ENCODE measurements around the gene STIP1.

Gene STIP1

DNA sequence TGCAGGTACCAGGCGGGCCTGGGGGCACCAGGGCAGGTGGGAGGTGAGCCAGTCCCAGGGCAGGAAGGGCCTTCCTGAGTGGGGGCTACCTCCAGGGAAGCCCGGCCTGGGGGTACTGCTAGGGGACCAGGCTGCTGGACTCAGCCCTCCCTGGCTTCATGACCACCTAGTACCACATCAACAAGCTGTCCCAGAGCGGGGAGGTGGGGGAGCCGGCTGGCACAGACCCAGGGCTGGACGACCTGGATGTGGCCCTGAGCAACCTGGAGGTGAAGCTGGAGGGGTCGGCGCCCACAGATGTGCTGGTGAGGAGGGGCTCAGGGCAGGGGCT is 33.3 kb downstream of the STIP1 start:
- Histone ChIP-seq H3K4me3 (replicated peaks; ENCODE audit: low read depth, low read length) (no peak overlapping the region), H3K27me3 (replicated peaks; ENCODE audit: control insufficient read depth, insufficient read depth, low read length) (no peaks in the 10 kb centered on the region), H3K36me3 (ENCODE audit: control insufficient read depth, insufficient read depth, low read length) (peaks cover 43% of the 10 kb centered on the region)
- no peak for DNase-seq (ENCODE audit: extremely low read depth, insufficient read length)
- TF ChIP-seq, protein P1, sequence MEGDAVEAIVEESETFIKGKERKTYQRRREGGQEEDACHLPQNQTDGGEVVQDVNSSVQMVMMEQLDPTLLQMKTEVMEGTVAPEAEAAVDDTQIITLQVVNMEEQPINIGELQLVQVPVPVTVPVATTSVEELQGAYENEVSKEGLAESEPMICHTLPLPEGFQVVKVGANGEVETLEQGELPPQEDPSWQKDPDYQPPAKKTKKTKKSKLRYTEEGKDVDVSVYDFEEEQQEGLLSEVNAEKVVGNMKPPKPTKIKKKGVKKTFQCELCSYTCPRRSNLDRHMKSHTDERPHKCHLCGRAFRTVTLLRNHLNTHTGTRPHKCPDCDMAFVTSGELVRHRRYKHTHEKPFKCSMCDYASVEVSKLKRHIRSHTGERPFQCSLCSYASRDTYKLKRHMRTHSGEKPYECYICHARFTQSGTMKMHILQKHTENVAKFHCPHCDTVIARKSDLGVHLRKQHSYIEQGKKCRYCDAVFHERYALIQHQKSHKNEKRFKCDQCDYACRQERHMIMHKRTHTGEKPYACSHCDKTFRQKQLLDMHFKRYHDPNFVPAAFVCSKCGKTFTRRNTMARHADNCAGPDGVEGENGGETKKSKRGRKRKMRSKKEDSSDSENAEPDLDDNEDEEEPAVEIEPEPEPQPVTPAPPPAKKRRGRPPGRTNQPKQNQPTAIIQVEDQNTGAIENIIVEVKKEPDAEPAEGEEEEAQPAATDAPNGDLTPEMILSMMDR (IDR thresholded peaks at IDR 0.05; ENCODE audit: insufficient read depth, low read length, poor library complexity, severe bottlenecking) = no peak

DNA sequence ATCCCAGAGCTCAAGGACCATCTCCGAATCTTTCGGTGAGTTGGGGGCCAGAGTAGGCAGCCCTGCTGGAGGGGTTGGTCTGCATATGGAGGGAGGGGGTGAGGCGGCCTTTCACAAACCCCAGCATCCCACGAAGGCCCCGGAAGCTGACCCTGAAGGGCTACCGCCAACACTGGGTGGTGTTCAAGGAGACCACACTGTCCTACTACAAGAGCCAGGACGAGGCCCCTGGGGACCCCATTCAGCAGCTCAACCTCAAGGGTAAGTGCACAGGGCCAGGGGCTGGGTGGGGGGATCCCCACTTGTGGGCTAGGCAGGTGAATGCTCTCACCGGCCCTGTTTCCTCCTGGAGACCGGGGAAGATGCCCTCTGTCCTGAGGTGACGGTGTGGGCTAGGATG is 33.8 kb downstream of the STIP1 start:
- DNase-seq (ENCODE audit: extremely low read depth, insufficient read length) = no peak
- peaks cover 44% of the 10 kb centered on the region for H3K36me3 ChIP-seq (ENCODE audit: control insufficient read depth, insufficient read depth, low read length)
- H3K4me3 ChIP-seq (replicated peaks; ENCODE audit: low read depth, low read length) = no peak overlapping the region
- TF ChIP-seq, protein P1 (IDR thresholded peaks at IDR 0.05; ENCODE audit: insufficient read depth, low read length, poor library complexity, severe bottlenecking) = no peak
- H3K27me3 ChIP-seq (replicated peaks; ENCODE audit: control insufficient read depth, insufficient read depth, low read length) = no peaks in the 10 kb centered on the region

DNA sequence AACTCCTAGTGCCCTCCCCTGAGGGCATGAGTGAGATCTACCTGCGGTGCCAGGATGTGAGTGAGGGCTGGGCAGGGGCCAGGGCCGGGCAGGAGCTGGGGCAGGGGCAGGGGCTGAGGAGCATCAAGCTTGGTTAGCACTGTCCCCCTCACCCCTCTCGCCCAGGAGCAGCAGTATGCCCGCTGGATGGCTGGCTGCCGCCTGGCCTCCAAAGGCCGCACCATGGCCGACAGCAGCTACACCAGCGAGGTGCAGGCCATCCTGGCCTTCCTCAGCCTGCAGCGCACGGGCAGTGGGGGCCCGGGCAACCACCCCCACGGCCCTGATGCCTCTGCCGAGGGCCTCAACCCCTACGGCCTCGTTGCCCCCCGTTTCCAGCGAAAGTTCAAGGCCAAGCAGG is 34.3 kb downstream of the STIP1 start:
- Histone ChIP-seq H3K27me3 (replicated peaks; ENCODE audit: control insufficient read depth, insufficient read depth, low read length) (no peaks in the 10 kb centered on the region), H3K36me3 (ENCODE audit: control insufficient read depth, insufficient read depth, low read length) (peaks cover 43% of the 10 kb centered on the region), H3K4me3 (replicated peaks; ENCODE audit: low read depth, low read length) (no peak overlapping the region)
- no peak for DNase-seq (ENCODE audit: extremely low read depth, insufficient read length)
- TF ChIP-seq, protein P1 (IDR thresholded peaks at IDR 0.05; ENCODE audit: insufficient read depth, low read length, poor library complexity, severe bottlenecking) = no peak

DNA sequence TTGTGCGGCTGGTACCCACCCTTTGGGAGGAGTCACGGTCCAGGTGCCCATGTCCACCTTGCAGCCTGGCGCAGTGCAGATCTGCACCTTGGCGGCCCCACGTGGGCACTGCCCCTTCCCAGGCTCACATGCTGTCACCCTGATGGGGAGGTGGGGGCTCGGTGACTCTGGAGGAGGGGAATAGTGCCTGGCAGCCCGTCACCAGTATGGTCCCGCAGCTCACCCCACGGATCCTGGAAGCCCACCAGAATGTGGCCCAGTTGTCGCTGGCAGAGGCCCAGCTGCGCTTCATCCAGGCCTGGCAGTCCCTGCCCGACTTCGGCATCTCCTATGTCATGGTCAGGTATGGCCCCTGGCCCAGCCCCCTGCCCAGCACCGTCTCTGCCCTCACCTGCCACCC is 34.8 kb downstream of the STIP1 start:
- DNase-seq (ENCODE audit: extremely low read depth, insufficient read length) = no peak
- Histone ChIP-seq H3K27me3 (replicated peaks; ENCODE audit: control insufficient read depth, insufficient read depth, low read length) (no peaks in the 10 kb centered on the region), H3K36me3 (ENCODE audit: control insufficient read depth, insufficient read depth, low read length) (peaks cover 43% of the 10 kb centered on the region), H3K4me3 (replicated peaks; ENCODE audit: low read depth, low read length) (no peak overlapping the region)
- TF ChIP-seq, protein P1 (IDR thresholded peaks at IDR 0.05; ENCODE audit: insufficient read depth, low read length, poor library complexity, severe bottlenecking) = no peak

DNA sequence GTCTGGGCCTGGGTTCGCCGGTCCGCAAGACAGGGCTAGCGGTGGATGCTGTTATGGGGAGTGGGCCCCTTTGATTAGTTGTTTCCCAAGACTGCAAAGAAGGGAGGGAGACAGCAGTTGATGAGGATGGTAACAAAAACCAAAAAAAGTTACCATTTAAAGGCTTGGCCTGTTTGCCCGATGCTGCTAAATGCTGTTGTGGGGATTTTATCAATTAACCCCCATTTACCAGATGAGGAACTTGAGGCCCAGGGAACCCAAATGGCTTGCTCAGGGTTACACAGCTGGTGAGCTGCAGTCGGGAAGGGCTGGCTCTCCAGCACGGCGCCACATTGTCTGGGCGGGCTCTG is 36.7 kb downstream of the STIP1 start:
- no peaks in the 10 kb centered on the region for H3K27me3 ChIP-seq (replicated peaks; ENCODE audit: control insufficient read depth, insufficient read depth, low read length)
- H3K4me3 ChIP-seq (replicated peaks; ENCODE audit: low read depth, low read length) = no peak overlapping the region
- TF ChIP-seq, protein P1 (IDR thresholded peaks at IDR 0.05; ENCODE audit: insufficient read depth, low read length, poor library complexity, severe bottlenecking) = no peak
- no peak for DNase-seq (ENCODE audit: extremely low read depth, insufficient read length)
- peaks cover 42% of the 10 kb centered on the region for H3K36me3 ChIP-seq (ENCODE audit: control insufficient read depth, insufficient read depth, low read length)

DNA sequence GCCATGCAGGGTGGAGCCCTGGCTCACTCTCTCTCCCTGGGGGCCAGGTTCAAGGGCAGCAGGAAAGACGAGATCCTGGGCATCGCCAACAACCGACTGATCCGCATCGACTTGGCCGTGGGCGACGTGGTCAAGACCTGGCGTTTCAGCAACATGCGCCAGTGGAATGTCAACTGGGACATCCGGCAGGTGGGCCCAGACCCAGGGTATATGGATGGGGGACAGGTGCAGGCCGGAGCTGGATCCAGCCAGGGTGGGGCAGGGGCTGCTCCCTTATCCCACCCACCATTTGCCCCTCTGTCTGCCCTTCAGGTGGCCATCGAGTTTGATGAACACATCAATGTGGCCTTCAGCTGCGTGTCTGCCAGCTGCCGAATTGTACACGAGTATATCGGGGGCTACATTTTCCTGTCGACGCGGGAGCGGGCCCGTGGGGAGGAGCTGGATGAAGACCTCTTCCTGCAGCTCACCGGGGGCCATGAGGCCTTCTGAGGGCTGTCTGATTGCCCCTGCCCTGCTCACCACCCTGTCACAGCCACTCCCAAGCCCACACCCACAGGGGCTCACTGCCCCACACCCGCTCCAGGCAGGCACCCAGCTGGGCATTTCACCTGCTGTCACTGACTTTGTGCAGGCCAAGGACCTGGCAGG is 37.2 kb downstream of the STIP1 start:
- no peak for DNase-seq (ENCODE audit: extremely low read depth, insufficient read length)
- TF ChIP-seq, protein P1 (IDR thresholded peaks at IDR 0.05; ENCODE audit: insufficient read depth, low read length, poor library complexity, severe bottlenecking) = no peak
- peaks cover 42% of the 10 kb centered on the region for H3K36me3 ChIP-seq (ENCODE audit: control insufficient read depth, insufficient read depth, low read length)
- H3K27me3 ChIP-seq (replicated peaks; ENCODE audit: control insufficient read depth, insufficient read depth, low read length) = no peaks in the 10 kb centered on the region
- H3K4me3 ChIP-seq (replicated peaks; ENCODE audit: low read depth, low read length) = no peak overlapping the region

All from GM06990 (cell line).